Measurements from ENCODE around the gene NCAM1. TPM values are rescaled to one million over a fixed set of nuclear protein-coding genes. Genes with fewer than 3 reads are reported as not detected.

The NCAM1 gene
- total and polyA plus RNA-seq, 9 of the 15 experiments (the other 6 are each of a cell fraction or from before 2014, with no cell fraction given): 0.09 to 0.23 TPM; not detected in 7

GRCh38 chr11:113197446-113197845 is 236.2 kb downstream of the NCAM1 start (continued):
- TF ChIP-seq SMC3 (conservative IDR thresholded peaks at IDR 0.05; ENCODE audit: insufficient read depth, low read depth, low read length): no peak
- no peak for TF ChIP-seq SMAD3 (CRISPR knock-in tag; conservative IDR thresholded peaks at IDR 0.05)
- TF ChIP-seq ZBTB43 (CRISPR knock-in tag; IDR thresholded peaks at IDR 0.05): no peak
- TF ChIP-seq FIP1L1 (IDR thresholded peaks at IDR 0.05; ENCODE audit: low read depth, low read length, poor library complexity, severe bottlenecking): no peak
- no peak for TF ChIP-seq ZNF512 (tag; IDR thresholded peaks at IDR 0.05)
- TF ChIP-seq SETDB1 (IDR thresholded peaks at IDR 0.05; ENCODE audit: low read length): no peak
- TF ChIP-seq ZNF592 (IDR thresholded peaks at IDR 0.05): no peak
- TF ChIP-seq TCF7 (IDR thresholded peaks at IDR 0.05; ENCODE audit: borderline replicate concordance): no peak

Measured in K562 (cell line).